OCI-LY7 (cell line): ENCODE results near the gene ASB8. TPM values are rescaled to one million over a fixed set of nuclear protein-coding genes. Genes with fewer than 3 reads are reported as not detected.

Source experiments
- BruUV-seq: library from RNA; stranded (reverse); fragments of 400-500 nt; replicated peaks from 2 replicates; lab custom pipeline; 2021; lab: Mats Ljungman, UMichigan
- CTCF ChIA-PET: fragments of 300-600 bp; sonication (Branson Sonifier 250); formaldehyde crosslinking; loops from one replicate; lab custom pipeline; 2022; ENCODE audit warnings: antibody characterized with exemption; ENCODE audit not compliant: unreplicated experiment; lab: Charles Lee
- POLR2A ChIA-PET: fragments of 300-600 bp; sonication (Branson Sonifier 250); formaldehyde crosslinking; loops from one replicate; lab custom pipeline; 2022; ENCODE audit warnings: antibody characterized with exemption; lab: Charles Lee
- DNase-seq: peaks from one replicate; pipeline ENCODE4 v3.0.0-alpha.2; 2015; ENCODE audit warnings: low spot score
- H2AFZ ChIP-seq: fragments of 200-600 bp; sonication (generic), shearing (Covaris generic); 2 replicates; pipeline ENCODE4 v1.6.1; 2014; ENCODE audit warnings: mild to moderate bottlenecking, antibody characterized with exemption, low read length, moderate library complexity
- H3K27ac ChIP-seq: fragments of 200-600 bp; sonication (generic); 2 replicates; pipeline ENCODE4 v1.5.1; 2014; ENCODE audit warnings: mixed run types, low read depth, mild to moderate bottlenecking, moderate library complexity, low read length, inconsistent platforms; ENCODE audit not compliant: poor library complexity, severe bottlenecking
- H3K36me3 ChIP-seq: fragments of 200-600 bp; sonication (generic); 2 replicates; pipeline ENCODE4 v1.6.1; 2014; ENCODE audit warnings: mild to moderate bottlenecking, antibody characterized with exemption, low read length, moderate library complexity, mixed read lengths; ENCODE audit not compliant: insufficient read depth
- H3K4me1 ChIP-seq: fragments of 200-600 bp; sonication (generic); 2 replicates; pipeline ENCODE4 v1.5.1; 2014; ENCODE audit warnings: mild to moderate bottlenecking, low read length; ENCODE audit not compliant: insufficient read depth, poor library complexity, severe bottlenecking
- H3K4me2 ChIP-seq: fragments of 200-600 bp; sonication (generic); 2 replicates; pipeline ENCODE4 v1.6.1; 2014; ENCODE audit warnings: mild to moderate bottlenecking, low read length
- H3K4me3 ChIP-seq: fragments of 200-600 bp; sonication (generic); 2 replicates; pipeline ENCODE4 v1.5.1; 2014; ENCODE audit warnings: mild to moderate bottlenecking, low read depth, low read length; ENCODE audit not compliant: poor library complexity, severe bottlenecking
- H3K79me2 ChIP-seq: fragments of 200-600 bp; sonication (generic); 2 replicates; pipeline ENCODE4 v1.6.1; 2016; ENCODE audit warnings: low read depth, mild to moderate bottlenecking, low read length, moderate library complexity, mixed read lengths; ENCODE audit not compliant: insufficient read depth
- H3K9me2 ChIP-seq: fragments of 200-600 bp; sonication (generic); 2 replicates; pipeline ENCODE4 v1.6.1; 2016; ENCODE audit warnings: mild to moderate bottlenecking, low read length, mixed read lengths; ENCODE audit not compliant: insufficient read depth
- H3K9me3 ChIP-seq: fragments of 200-600 bp; sonication (generic); 2 replicates; pipeline ENCODE4 v1.6.1; 2014; ENCODE audit warnings: mild to moderate bottlenecking, mixed run types, low read length, mixed read lengths
- H4K20me1 ChIP-seq: fragments of 200-600 bp; sonication (generic); 2 replicates; pipeline ENCODE4 v1.6.1; 2014; ENCODE audit warnings: mild to moderate bottlenecking, antibody characterized with exemption, low read length, moderate library complexity, mixed read lengths; ENCODE audit not compliant: insufficient read depth
- CTCF ChIP-seq: fragments of 200-600 bp; sonication (generic); conservative IDR thresholded peaks from 2 replicates; pipeline ENCODE4 v1.5.1; 2014; ENCODE audit warnings: mild to moderate bottlenecking, antibody characterized with exemption, low read length, moderate library complexity, mixed read lengths
- EZH2phosphoT487 ChIP-seq: fragments of 200-600 bp; sonication (generic); IDR thresholded peaks from 2 replicates; pipeline ENCODE4 v1.6.1; 2018; ENCODE audit warnings: low read depth, borderline replicate concordance, mild to moderate bottlenecking, mixed run types, antibody characterized with exemption, low read length, moderate library complexity, mixed read lengths
- intact Hi-C: fragments of 100-400 bp; cut with micrococcal nuclease; formaldehyde crosslinking; loops from one replicate; pipeline ENCODE4 v1.10.0; 2022; ENCODE audit not compliant: unreplicated experiment
- total RNA-seq, 2 experiments: library from RNA; depleted of rRNA in 1 of 2; stranded (reverse); fragments of >200 nt in 1 of 2; shearing (Covaris generic) in 1 of 2; gene quantifications; 2 replicates each; pipeline ENCODE4 v1.2.3, GENCODE V29; 2014 to 2022

The ASB8 gene
- total RNA-seq, 2 experiments from 2014 or later = 26.6 to 41.5 TPM

- POLR2A ChIA-PET = interaction anchor here (0.6 to 6.8 kb wide), 7 partner anchors 9 to 292 kb away, joined by 3 to 62 read pairs (median 4); partner anchors contain the start of gene SENP1
- Histone ChIP-seq H3K36me3 (peaks cover 31% of the 10 kb centered on the region), H3K79me2 (peaks cover 22% of the 10 kb centered on the region; the same call in 1 of the 2 replicates), H3K4me1 (peaks cover 21% of the 10 kb centered on the region), H3K4me2 (peak overlapping the region; percentile 83), H2AFZ (peak overlapping the region; percentile 50; the same call in 1 of the 2 replicates), H4K20me1 (no peaks in the 10 kb centered on the region), H3K27ac (peak overlapping the region; percentile 8), H3K9me3 (no peaks in the 10 kb centered on the region), H3K4me3 (peak overlapping the region; percentile 86), H3K9me2 (no peaks in the 10 kb centered on the region)
- intact Hi-C loops = loop anchor here (1.0 to 2.0 kb wide), 3 partner anchors 14 to 37 kb away; partner anchors contain the start of genes ASB8 and SENP1
- CTCF ChIA-PET = interaction anchor here (0.6 to 1.4 kb wide), 2 partner anchors 13 to 1106 kb away, joined by 3 to 4 read pairs; no protein-coding TSS in a partner anchor
- TSS peak; percentile 47 for BruUV-seq
- no peak for TF ChIP-seq EZH2phosphoT487
- TF ChIP-seq CTCF = no peak
- no peak for DNase-seq
Observed at GRCh38 chr12:48119834-48120195, 37.5 kb downstream of the ASB8 start.

- intact Hi-C loops = loop anchor here (1.0 to 2.0 kb wide), 2 partner anchors 13 to 38 kb away; partner anchors contain the start of genes ASB8 and SENP1
- CTCF ChIA-PET = interaction anchor here (0.6 to 1.4 kb wide), 3 partner anchors 12 to 1106 kb away, joined by 3 to 4 read pairs (median 4); no protein-coding TSS in a partner anchor
- BruUV-seq = no TSS peak
- Histone ChIP-seq H3K4me1 (peaks cover 21% of the 10 kb centered on the region), H3K27ac (peak within 1 kb of the TSS; percentile 40), H3K4me2 (peak within 1 kb of the TSS; percentile 83), H3K9me2 (no peaks in the 10 kb centered on the region), H3K9me3 (no peaks in the 10 kb centered on the region), H3K36me3 (peaks cover 25% of the 10 kb centered on the region), H4K20me1 (no peaks in the 10 kb centered on the region), H3K4me3 (peak within 1 kb of the TSS; percentile 86), H3K79me2 (peaks cover 22% of the 10 kb centered on the region; the same call in 1 of the 2 replicates), H2AFZ (peak within 1 kb of the TSS; percentile 76)
- POLR2A ChIA-PET = interaction anchor here (0.6 to 6.8 kb wide), 10 partner anchors 9 to 291 kb away, joined by 3 to 62 read pairs (median 4); partner anchors contain the start of genes ASB8 and SENP1
- DNase-seq = peak; percentile 87
- no peak for TF ChIP-seq CTCF
- no peak for TF ChIP-seq EZH2phosphoT487
Observed at GRCh38 chr12:48119078-48119833, 38.1 kb downstream of the ASB8 start, which contains the start of gene PFKM. TSS of gene PFKM (plus strand) at chr12:48119364. CDS start at chr12:48122775, 3,411 bp downstream.
